Stimulated activated CD8-positive, alpha-beta memory T cell treated with anti-CD3 and anti-CD28 coated beads, Interleukin-4, amount 100 ng/mL, for 4 hours (primary cell): ENCODE measurements around the gene PPP1R27.

Experiments
- DNase-seq, 2 donors: peaks; one replicate each; pipeline ENCODE4 v3.0.0-alpha.2; 2020; ENCODE audit warnings: low read depth in 2 of 2, low spot score in 1 of 2

The PPP1R27 gene

GRCh38 chr17:81822312-81822637 is 12.6 kb downstream of the PPP1R27 start:
- DNase-seq, result no peak

- DNase-seq, result no peak
These were observed 13.1 kb downstream of the PPP1R27 start for GRCh38 chr17:81821603-81822311.

- DNase-seq, result no peak
These were observed 13.7 kb downstream of the PPP1R27 start for GRCh38 chr17:81821147-81821546.

GRCh38 chr17:81819708-81820107 is 15.1 kb downstream of the PPP1R27 start:
- no peak for DNase-seq

GRCh38 chr17:81817758-81818147 is 17.1 kb downstream of the PPP1R27 start:
- no peak for DNase-seq

- no peak for DNase-seq
These were observed 19.2 kb downstream of the PPP1R27 start for GRCh38 chr17:81815646-81815986.

- DNase-seq, result no peak
These were observed 19.9 kb downstream of the PPP1R27 start for GRCh38 chr17:81814748-81815645.

- DNase-seq, result no peak
These were observed 20.8 kb downstream of the PPP1R27 start for GRCh38 chr17:81813861-81814683.

GRCh38 chr17:81813371-81813684 is 21.5 kb downstream of the PPP1R27 start:
- DNase-seq, result no peak

- no peak for DNase-seq
These were observed 22.1 kb downstream of the PPP1R27 start for GRCh38 chr17:81812571-81813370.

GRCh38 chr17:81811705-81812570 is 22.9 kb downstream of the PPP1R27 start:
- DNase-seq, result no peak

- DNase-seq, result no peak
These were observed 23.8 kb downstream of the PPP1R27 start for GRCh38 chr17:81810892-81811704.

- DNase-seq, result no peak
These were observed 24.4 kb downstream of the PPP1R27 start for GRCh38 chr17:81810476-81810875.

- DNase-seq, result no peak
These were observed 25.3 kb downstream of the PPP1R27 start for GRCh38 chr17:81809556-81809998.

GRCh38 chr17:81808778-81809555 is 25.9 kb downstream of the PPP1R27 start:
- DNase-seq, result no peak

GRCh38 chr17:81807839-81808238 is 27.0 kb downstream of the PPP1R27 start:
- DNase-seq, result no peak

- DNase-seq, result no peak
These were observed 27.6 kb downstream of the PPP1R27 start for GRCh38 chr17:81807210-81807719.
